Smooth muscle cell of the brain vasculature (primary cell): Measurements from ENCODE around the gene DMD.

Experiments used
- DNase-seq: peaks from one replicate; pipeline ENCODE4 v3.0.0-alpha.2; 2012; ENCODE audit warnings: low read depth, low spot score

DMD gene

GRCh38 chrX:31199056-31199839 is 2012.1 kb downstream of the DMD start:
- DNase-seq = no peak

DNA sequence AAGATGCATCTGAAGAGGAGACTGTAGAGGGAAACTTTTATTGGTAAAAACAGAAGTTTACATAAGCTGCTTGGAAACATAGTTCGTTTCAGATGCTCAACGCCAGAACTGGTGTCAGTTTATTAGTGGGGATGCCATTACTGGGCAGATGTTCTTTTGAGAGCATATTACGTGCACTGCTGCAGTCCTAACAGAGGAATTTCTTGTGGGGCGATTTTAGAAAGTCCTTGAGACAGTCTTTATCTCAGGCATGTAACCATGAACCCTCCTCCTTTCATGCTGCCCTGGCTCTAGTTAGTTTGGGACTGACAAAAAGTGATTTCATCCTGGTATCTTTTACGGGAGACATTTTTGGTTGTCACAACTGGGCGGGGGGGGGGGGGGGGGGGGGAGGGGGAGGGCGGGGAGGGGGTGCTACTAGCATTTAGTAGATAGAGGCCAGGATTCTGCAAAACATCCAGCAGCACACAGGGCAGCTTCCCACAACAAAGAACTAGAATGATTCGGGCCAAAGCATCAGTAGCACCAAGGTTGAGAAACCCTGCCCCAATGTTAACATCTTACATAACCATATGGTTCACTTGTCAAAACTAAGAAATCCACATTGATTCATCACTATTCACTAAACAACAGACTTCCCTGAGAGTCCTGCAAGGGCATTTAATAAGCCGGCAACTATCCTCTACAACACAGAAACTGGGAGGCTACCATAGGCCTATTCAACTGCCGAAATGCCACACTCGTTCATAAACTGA is 2021.0 kb downstream of the DMD start:
- no peak for DNase-seq

GRCh38 chrX:31186693-31187338 is 2024.5 kb downstream of the DMD start:
- no peak for DNase-seq

DNA sequence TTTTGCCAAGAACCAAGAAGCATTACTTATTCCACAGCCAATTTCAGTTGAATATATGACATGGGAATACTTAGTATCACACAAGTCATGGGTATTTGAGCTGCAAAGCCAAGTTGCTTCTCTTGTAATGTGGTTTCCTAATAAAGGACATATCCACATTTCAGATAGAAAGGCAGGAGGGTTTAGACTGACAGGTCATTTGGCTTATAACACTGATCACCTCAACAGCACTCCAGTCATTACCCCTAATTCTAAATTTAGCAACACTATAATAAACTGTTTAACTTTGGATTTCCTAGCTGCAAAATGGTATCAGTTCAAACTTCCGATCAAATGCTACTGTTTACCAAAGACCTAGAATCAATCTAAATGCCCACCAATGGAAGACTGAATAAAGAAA is 2025.5 kb downstream of the DMD start:
- no peak for DNase-seq

GRCh38 chrX:31181377-31182000 is 2029.9 kb downstream of the DMD start:
- no peak for DNase-seq

- DNase-seq = no peak
These were observed 2032.1 kb downstream of the DMD start for GRCh38 chrX:31179203-31179602.

GRCh38 chrX:31178769-31179125 is 2032.6 kb downstream of the DMD start:
- no peak for DNase-seq

DNA sequence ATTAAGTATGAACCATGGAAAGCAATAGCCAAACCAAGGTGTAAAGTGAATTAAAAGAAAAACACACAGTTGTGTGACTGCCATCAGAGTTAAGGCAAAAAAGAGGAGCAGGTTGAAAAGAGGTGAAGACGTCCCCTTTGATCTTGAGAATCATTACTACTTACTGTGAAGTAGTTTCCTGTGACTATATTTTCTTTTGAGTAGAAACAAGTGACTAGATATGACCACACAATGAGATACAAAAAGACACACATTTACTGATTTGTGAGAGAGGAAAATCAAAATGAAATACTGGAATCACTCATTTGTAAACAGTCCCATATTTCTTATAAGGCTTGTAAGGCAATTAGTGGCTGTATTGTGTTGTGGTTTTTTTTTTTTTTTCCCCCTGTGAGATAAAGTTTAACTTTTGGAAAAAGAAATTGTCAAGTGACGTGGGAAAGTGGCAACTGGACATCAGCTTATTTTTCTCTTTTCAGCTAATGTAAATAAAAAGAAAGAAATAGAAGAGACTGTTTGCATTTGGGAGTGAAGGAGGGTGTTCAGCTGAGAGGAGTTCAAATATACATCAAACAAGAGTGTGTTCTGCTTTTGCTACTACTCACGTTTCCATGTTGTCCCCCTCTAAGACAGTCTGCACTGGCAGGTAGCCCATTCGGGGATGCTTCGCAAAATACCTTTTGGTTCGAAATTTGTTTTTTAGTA is 2033.1 kb downstream of the DMD start:
- DNase-seq = no peak

DNA sequence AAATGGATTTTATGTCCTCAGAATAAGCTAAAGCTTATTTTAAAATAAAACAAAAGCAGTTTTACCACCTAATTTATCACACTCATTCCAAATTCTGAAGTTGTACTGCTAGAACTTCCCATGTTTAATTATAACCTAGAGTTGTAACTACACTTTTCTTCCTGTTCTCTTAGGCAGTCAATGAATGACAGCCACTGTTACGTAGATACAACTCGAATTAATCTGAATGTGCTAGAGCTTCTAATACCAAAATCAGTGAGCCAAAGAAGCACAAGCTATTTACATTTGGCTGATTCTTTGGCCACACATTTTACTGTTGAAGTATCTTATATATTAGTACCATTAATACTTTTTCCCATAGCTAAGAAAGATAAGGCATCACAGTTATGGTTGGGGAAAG is 2040.6 kb downstream of the DMD start:
- DNase-seq = no peak

- DNase-seq = no peak
These were observed 2042.8 kb downstream of the DMD start for GRCh38 chrX:31168551-31168950.

DNA sequence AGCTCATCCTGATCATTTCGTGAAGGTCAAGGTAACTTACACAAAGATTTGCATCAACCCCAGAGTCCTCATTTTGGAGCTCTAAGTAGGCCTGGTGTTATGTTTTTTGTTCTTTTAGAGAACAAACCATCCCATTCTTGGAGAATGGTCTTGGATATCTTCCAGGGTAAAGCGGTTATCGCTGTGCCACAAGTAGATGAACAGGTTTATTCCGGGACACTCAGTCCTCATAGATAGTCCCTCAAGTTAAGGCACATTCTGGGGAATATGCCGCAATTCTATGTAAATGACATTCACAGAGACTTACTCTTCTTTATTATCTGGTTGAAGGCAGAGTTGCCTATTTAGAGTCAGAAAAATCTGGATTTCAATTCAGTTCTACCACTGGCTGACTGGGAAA is 2044.5 kb downstream of the DMD start:
- DNase-seq = no peak

- DNase-seq = no peak
These were observed 2044.9 kb downstream of the DMD start for GRCh38 chrX:31166416-31166815.

DNA sequence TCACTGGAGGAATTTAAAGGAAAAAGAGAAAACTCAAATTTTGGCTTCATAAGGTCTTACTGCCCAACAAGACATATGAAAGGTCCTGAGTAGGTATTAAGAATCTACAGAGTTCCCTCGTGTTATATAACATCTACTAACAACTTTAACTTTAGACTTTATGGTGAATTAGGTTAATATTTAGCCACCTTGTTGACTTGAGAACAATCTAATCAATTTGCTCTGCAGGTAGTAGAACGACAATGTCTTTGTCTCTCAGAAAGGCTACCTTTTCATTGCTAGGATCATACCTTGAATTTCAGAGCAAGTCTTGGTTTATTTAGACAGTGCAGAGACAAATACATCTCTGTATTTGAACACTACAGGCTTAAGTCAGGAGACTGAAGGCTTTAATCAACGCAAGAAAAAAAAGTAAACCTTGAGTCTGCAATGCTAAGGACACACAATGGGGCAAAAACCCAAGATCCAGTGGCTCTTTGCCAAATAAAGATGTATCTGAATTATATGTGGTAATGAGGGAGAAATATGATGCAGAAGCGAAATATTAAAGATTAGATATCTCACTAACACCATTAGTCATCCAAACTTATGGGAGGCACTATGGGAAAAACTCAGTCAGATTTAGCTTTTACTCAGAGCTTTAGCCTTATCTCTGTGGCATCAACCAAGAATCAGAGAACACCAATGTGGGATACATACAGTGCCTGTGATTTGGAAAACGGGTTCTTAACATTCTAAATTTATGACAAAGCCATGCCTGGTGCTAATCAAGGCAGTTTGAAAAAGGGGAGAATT is 2045.9 kb downstream of the DMD start:
- DNase-seq = no peak

GRCh38 chrX:31154946-31155345 is 2056.4 kb downstream of the DMD start:
- DNase-seq = no peak

DNA sequence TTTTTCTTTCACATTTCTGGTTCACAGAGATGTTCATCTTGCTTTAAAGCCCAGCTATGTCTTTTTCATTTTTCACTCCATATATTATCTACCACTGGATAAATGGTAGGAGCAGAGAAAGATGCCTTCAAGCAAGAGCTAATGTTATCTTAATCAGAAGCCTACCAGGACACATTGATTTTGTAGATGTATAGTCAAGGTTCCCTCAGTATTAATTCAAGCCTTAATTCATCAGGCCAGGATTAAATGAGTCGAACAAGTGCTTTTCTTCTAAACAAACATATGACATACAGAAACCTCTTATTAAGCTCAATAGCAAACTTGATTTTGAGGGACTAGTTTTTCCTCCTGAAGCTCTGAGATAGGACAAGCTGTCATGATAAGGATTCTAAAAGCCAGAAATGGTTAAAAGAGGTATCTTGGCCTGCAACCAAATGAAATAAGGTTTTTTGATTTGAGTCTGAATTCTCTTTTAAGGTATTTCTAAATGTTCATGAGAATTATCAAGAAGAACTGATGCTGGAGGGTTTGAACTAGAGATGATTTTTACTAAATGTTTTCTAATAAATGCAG is 2057.8 kb downstream of the DMD start:
- DNase-seq = no peak

DNA sequence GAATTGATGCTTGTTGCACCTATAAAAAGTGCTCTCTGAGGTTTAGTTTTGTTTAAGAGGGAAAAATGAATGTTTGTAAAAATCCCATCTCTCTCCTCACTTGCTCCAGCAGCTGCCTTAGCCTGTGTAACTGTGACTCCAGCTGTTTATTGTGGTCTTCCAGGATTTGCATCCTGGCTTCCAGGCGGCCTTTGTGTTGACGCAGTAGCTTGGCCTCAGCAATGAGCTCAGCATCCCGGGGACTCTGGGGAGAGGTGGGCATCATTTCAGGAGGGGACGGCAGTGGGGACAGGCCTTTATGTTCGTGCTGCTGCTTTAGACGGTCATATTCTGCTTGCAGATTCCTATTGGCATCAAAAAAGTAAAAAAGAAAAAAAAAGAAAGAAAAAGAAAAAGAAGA is 2064.2 kb downstream of the DMD start:
- no peak for DNase-seq

- no peak for DNase-seq
These were observed 2071.4 kb downstream of the DMD start for GRCh38 chrX:31139961-31140360.

- no peak for DNase-seq
These were observed 2073.2 kb downstream of the DMD start for GRCh38 chrX:31138124-31138523.

GRCh38 chrX:31136144-31136611 is 2075.2 kb downstream of the DMD start:
- DNase-seq = no peak

DNA sequence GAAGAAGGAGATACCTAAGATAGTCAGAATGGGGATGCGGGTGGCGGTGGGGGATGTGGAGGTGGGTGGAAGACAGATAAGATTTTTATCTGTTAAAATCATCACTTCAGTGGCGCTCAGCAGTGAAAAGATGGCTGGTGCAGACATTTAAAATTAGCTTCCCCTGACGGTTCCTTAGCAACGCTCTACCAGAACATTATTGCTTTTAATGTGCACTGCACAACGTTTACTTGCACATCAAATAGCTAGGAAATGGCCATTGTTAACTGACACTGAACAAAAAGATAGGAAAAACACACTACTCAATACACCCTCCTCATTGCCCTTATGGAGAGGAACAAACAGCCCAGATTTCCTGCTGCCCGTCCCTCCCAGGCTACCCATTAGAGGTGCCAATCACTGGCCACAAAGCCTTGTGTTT is 2078.5 kb downstream of the DMD start:
- no peak for DNase-seq
